GM18507 (cell line): ENCODE measurements around the gene CHEK2.
"Not testable (repeated sequence)": the region's sequence is repeated elsewhere in the genome, so short reads cannot be mapped to it uniquely, and the experiment has no call there.

Source experiments
- DNase-seq: peaks from one replicate; pipeline ENCODE4 v3.0.0; 2011; ENCODE audit warnings: low read depth; ENCODE audit not compliant: insufficient read length; ENCODE audit errors: extremely low spot score
- FAIRE-seq: peaks from 2 replicates; lab custom pipeline; 2011; peaks lifted over from hg19 to GRCh38; lab: Jason Lieb, UNC

CHEK2 gene

GRCh38 chr22:28750471-28750881 lies 8.9 kb upstream of the CHEK2 start:
- DNase-seq: no peak
- no peak for FAIRE-seq

GRCh38 chr22:28743852-28744251 lies 2.2 kb upstream of the CHEK2 start:
- DNase-seq: no peak
- no peak for FAIRE-seq

- FAIRE-seq (no peak), DNase-seq (no peak)
These were observed 942 bp upstream of the CHEK2 start for GRCh38 chr22:28742562-28742962.

- DNase-seq: no peak
- FAIRE-seq: no peak
These were observed 328 bp downstream of the CHEK2 start for GRCh38 chr22:28741200-28741784.

GRCh38 chr22:28738876-28739275 lies 2.7 kb downstream of the CHEK2 start:
- DNase-seq, FAIRE-seq: not testable (repeated sequence)

- DNase-seq (no peak), FAIRE-seq (no peak)
These were observed 3.9 kb downstream of the CHEK2 start for GRCh38 chr22:28737701-28738100.

GRCh38 chr22:28736301-28737155 lies 5.1 kb downstream of the CHEK2 start:
- DNase-seq (no peak), FAIRE-seq (no peak)

GRCh38 chr22:28734393-28734792 lies 7.2 kb downstream of the CHEK2 start:
- FAIRE-seq (no peak), DNase-seq (no peak)

- DNase-seq (no peak), FAIRE-seq (no peak)
These were observed 11.4 kb downstream of the CHEK2 start for GRCh38 chr22:28730179-28730578.

- FAIRE-seq: no peak
These were observed 12.9 kb downstream of the CHEK2 start for GRCh38 chr22:28728621-28729313.

GRCh38 chr22:28728002-28728401 lies 13.6 kb downstream of the CHEK2 start:
- DNase-seq (no peak), FAIRE-seq (no peak)

More at GRCh38 chr22:28728621-28729313, 12.9 kb downstream of the CHEK2 start:
- DNase-seq: no peak

- no peak for DNase-seq
- no peak for FAIRE-seq
These were observed 23.6 kb downstream of the CHEK2 start for GRCh38 chr22:28718044-28718443.

GRCh38 chr22:28716686-28717085 lies 24.9 kb downstream of the CHEK2 start:
- DNase-seq (no peak), FAIRE-seq (no peak)

- DNase-seq (no peak), FAIRE-seq (no peak)
These were observed 26.0 kb downstream of the CHEK2 start for GRCh38 chr22:28715611-28716010.

GRCh38 chr22:28714043-28714628 lies 27.5 kb downstream of the CHEK2 start:
- no peak for DNase-seq
- no peak for FAIRE-seq

GRCh38 chr22:28711820-28712777 lies 29.5 kb downstream of the CHEK2 start:
- FAIRE-seq (no peak), DNase-seq (no peak)

GRCh38 chr22:28711341-28711740 lies 30.3 kb downstream of the CHEK2 start:
- FAIRE-seq: no peak
- no peak for DNase-seq

- FAIRE-seq (no peak), DNase-seq (no peak)
These were observed 30.9 kb downstream of the CHEK2 start for GRCh38 chr22:28710576-28711191.

- FAIRE-seq: no peak
- DNase-seq: no peak
These were observed 31.5 kb downstream of the CHEK2 start for GRCh38 chr22:28710107-28710506.
